HEK293 (cell line): Measurements from ENCODE around the gene FRRS1L.

ENCODE experiments used
- CTCF ChIA-PET: fragments of 350-600 bp; formaldehyde crosslinking; extraction: SDS; loops from one replicate; lab custom pipeline; 2021; ENCODE audit warnings: antibody characterized with exemption; lab: Yijun Ruan, JAX
- POLR2A ChIA-PET: fragments of 300-600 bp; formaldehyde crosslinking; extraction: SDS; loops from one replicate; lab custom pipeline; 2020; ENCODE audit warnings: antibody characterized with exemption, inconsistent platforms; lab: Yijun Ruan, JAX
- H3K27ac ChIP-seq: fragments of 200-500 bp; sonication (Bioruptor generic); 2 replicates; pipeline ENCODE4 v1.5.1; 2014; ENCODE audit warnings: low read depth, low read length, control low read depth, inconsistent platforms; ENCODE audit errors: extremely low read depth
- H3K36me3 ChIP-seq, 2 experiments: fragments of 200-500 bp in 1 of 2; sonication (Bioruptor generic) in 1 of 2; 1 replicate in 1 of 2; 2 replicates in 1 of 2; pipeline ENCODE4 v1.5.1; 2014 to 2017; ENCODE audit warnings: inconsistent platforms in 2 of 2, low read length in 2 of 2; ENCODE audit not compliant: control insufficient read depth in 2 of 2, insufficient read depth in 1 of 2
- H3K4me1 ChIP-seq: fragments of 200-500 bp; sonication (Bioruptor generic); 2 replicates; pipeline ENCODE4 v1.5.1; 2014; ENCODE audit warnings: mild to moderate bottlenecking, low read length, inconsistent platforms; ENCODE audit not compliant: control insufficient read depth, insufficient read depth
- H3K4me3 ChIP-seq: 2 replicates; pipeline ENCODE4 v1.5.1; 2011; ENCODE audit warnings: low read depth, mild to moderate bottlenecking, control low read depth, low read length, moderate library complexity
- H3K9me3 ChIP-seq: fragments of 200-500 bp; sonication (Bioruptor generic); 2 replicates; pipeline ENCODE4 v1.5.1; 2014; ENCODE audit warnings: low read depth, low read length, inconsistent platforms; ENCODE audit not compliant: control insufficient read depth, insufficient read depth
- BCL11B ChIP-seq: fragments of 450-650 bp; formaldehyde crosslinking; IDR thresholded peaks from 2 replicates; pipeline ENCODE4 v1.5.1; 2016; ENCODE audit warnings: low read depth, missing biosample characterization, missing genetic modification characterization
- EGR2 ChIP-seq: fragments of 450-650 bp; formaldehyde crosslinking; IDR thresholded peaks from 2 replicates; pipeline ENCODE4 v1.5.1; 2016; ENCODE audit warnings: low read depth, missing biosample characterization, missing genetic modification characterization
- IKZF3 ChIP-seq: fragments of 450-650 bp; IDR thresholded peaks from 2 replicates; pipeline ENCODE4 v1.5.0; 2018; ENCODE audit warnings: missing biosample characterization, mild to moderate bottlenecking, missing genetic modification characterization, moderate library complexity
- SP7 ChIP-seq: fragments of 450-650 bp; formaldehyde crosslinking; IDR thresholded peaks from 2 replicates; pipeline ENCODE4 v1.5.1; 2016; ENCODE audit warnings: missing biosample characterization, missing genetic modification characterization
- TRIM28 ChIP-seq: IDR thresholded peaks from 2 replicates; pipeline ENCODE4 v1.6.1; 2011; ENCODE audit warnings: low read length, control low read depth, borderline replicate concordance
- ZNF114 ChIP-seq: fragments of 450-650 bp; formaldehyde crosslinking; IDR thresholded peaks from 2 replicates; pipeline ENCODE4 v1.5.0; 2017; ENCODE audit warnings: missing biosample characterization, missing genetic modification characterization
- ZNF140 ChIP-seq: fragments of 450-650 bp; formaldehyde crosslinking; IDR thresholded peaks from 2 replicates; pipeline ENCODE4 v1.5.1; 2016; ENCODE audit warnings: missing biosample characterization, missing genetic modification characterization
- ZNF202 ChIP-seq: fragments of 450-650 bp; formaldehyde crosslinking; IDR thresholded peaks from 2 replicates; pipeline ENCODE4 v1.5.1; 2016; ENCODE audit warnings: missing biosample characterization, missing genetic modification characterization, borderline replicate concordance
- ZNF335 ChIP-seq: fragments of 450-650 bp; formaldehyde crosslinking; conservative IDR thresholded peaks from 2 replicates; pipeline ENCODE4 v1.5.1; 2016; ENCODE audit warnings: missing biosample characterization, missing genetic modification characterization
- ZNF510 ChIP-seq: fragments of 450-650 bp; formaldehyde crosslinking; IDR thresholded peaks from 2 replicates; pipeline ENCODE4 v1.5.1; 2018; ENCODE audit warnings: mild to moderate bottlenecking, missing genetic modification characterization, missing biosample characterization; ENCODE audit not compliant: insufficient replicate concordance
- ZNF549 ChIP-seq: fragments of 450-650 bp; IDR thresholded peaks from 2 replicates; pipeline ENCODE4 v1.5.1; 2018; ENCODE audit warnings: missing biosample characterization, missing genetic modification characterization, mild to moderate bottlenecking, inconsistent platforms, moderate library complexity
- ZNF555 ChIP-seq: fragments of 450-650 bp; formaldehyde crosslinking; conservative IDR thresholded peaks from 2 replicates; pipeline ENCODE4 v1.5.1; 2017; ENCODE audit warnings: missing biosample characterization, mild to moderate bottlenecking, missing genetic modification characterization, inconsistent platforms
- ZNF571 ChIP-seq: fragments of 450-650 bp; formaldehyde crosslinking; IDR thresholded peaks from 2 replicates; pipeline ENCODE4 v1.5.0; 2017; ENCODE audit warnings: missing biosample characterization, missing genetic modification characterization
- ZNF596 ChIP-seq: fragments of 450-650 bp; IDR thresholded peaks from 2 replicates; pipeline ENCODE4 v1.5.0; 2018; ENCODE audit warnings: missing biosample characterization, mild to moderate bottlenecking, missing genetic modification characterization, moderate library complexity
- ZNF629 ChIP-seq: fragments of 450-650 bp; formaldehyde crosslinking; IDR thresholded peaks from 2 replicates; pipeline ENCODE4 v1.5.1; 2017; ENCODE audit warnings: missing biosample characterization, missing genetic modification characterization
- ZNF654 ChIP-seq: fragments of 450-650 bp; formaldehyde crosslinking; IDR thresholded peaks from 2 replicates; pipeline ENCODE4 v1.5.1; 2016; ENCODE audit warnings: low read depth, missing biosample characterization, missing genetic modification characterization
- ZNF707 ChIP-seq: fragments of 450-650 bp; formaldehyde crosslinking; IDR thresholded peaks from 2 replicates; pipeline ENCODE4 v1.5.1; 2016; ENCODE audit warnings: missing biosample characterization, missing genetic modification characterization
- TF ChIP-seq, protein P1 (sequence below): fragments of 450-650 bp; formaldehyde crosslinking; IDR thresholded peaks from 2 replicates; pipeline ENCODE4 v1.5.1; 2016; ENCODE audit warnings: missing biosample characterization, missing genetic modification characterization
- TF ChIP-seq, protein P2 (sequence below): fragments of 450-650 bp; formaldehyde crosslinking; IDR thresholded peaks from 2 replicates; pipeline ENCODE4 v1.5.1; 2016; ENCODE audit warnings: missing biosample characterization, missing genetic modification characterization
- TF ChIP-seq, protein P3 (sequence below): fragments of 450-650 bp; formaldehyde crosslinking; IDR thresholded peaks from 2 replicates; pipeline ENCODE4 v1.5.1; 2016; ENCODE audit warnings: missing biosample characterization, missing genetic modification characterization

The FRRS1L gene

DNA sequence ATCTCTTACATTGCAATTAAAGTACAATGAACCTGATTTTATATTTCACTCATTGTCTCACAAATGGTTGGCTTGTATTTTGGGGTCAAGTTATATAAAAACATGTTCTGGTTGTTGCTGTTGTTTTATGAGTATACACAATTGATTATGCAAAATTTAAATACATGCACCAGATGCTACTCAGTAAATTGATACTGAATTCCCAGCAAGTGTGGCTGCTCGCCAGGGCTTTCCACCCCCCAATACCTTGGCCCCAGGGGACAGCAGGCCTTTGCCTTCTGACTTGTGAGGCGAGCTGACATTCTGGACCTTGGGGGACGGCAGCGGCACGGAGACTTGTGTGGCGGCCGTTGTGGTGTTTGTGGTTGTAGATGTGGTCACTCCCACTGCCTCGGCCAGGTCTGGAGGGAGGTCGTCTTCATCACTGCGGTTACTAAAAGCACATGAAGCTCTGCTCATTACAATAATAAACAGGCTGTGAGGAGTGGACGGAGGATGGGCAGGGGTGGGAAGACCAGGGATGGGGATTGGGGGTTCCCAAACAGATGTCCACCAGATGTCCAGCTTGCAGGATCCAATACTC lies 27.0 kb upstream of the FRRS1L start (continued):
- TF ChIP-seq IKZF3, result no peak
- no peak for TF ChIP-seq ZNF571 (tag by site-specific recombination)
- no peak for TF ChIP-seq ZNF707 (tag by site-specific recombination)
- no peak for TF ChIP-seq ZNF114 (tag by site-specific recombination)
- TF ChIP-seq, protein P1, sequence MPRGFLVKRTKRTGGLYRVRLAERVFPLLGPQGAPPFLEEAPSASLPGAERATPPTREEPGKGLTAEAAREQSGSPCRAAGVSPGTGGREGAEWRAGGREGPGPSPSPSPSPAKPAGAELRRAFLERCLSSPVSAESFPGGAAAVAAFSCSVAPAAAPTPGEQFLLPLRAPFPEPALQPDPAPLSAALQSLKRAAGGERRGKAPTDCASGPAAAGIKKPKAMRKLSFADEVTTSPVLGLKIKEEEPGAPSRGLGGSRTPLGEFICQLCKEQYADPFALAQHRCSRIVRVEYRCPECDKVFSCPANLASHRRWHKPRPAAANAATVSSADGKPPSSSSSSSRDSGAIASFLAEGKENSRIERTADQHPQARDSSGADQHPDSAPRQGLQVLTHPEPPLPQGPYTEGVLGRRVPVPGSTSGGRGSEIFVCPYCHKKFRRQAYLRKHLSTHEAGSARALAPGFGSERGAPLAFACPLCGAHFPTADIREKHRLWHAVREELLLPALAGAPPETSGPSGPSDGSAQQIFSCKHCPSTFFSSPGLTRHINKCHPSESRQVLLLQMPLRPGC (tag by site-specific recombination), result no peak
- TF ChIP-seq ZNF629, result no peak
- no peak for TF ChIP-seq ZNF202 (tag by site-specific recombination)

DNA sequence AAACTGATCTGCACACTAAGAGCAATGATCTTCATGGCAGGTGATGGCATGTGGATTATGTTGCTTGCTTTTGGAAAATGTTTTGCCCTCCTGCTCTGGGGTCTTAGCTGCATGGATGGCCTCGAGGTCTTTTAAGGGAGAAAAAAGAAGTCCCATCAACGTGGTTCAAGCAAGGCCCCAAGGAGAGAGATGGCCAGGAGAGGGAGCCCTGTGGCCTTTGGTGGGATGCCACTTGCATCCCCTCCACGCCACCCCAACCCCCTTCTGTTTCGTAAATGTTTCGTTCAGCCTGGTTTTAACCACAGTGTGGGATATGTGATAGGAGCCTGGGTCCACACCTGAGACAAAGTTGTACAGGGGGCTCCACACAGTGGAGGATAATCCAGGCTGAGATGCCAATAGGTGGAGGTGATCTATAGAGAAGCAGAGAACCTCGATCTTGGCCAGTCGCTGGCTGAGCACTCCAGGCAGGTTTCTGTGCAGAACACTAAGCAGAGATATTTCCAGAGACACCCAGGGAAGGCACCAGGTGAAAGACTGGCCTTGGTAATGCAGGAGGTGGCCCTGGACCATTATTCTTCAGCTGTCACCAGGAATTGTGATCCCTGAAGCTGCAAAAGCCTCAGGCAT lies 25.8 kb upstream of the FRRS1L start:
- ChIA-PET CTCF (interaction anchor here (0.6 to 3.7 kb wide), 11 partner anchors 9 to 935 kb away, joined by 3 to 25 read pairs (median 4); no protein-coding TSS in a partner anchor), POLR2A (no interaction called here)
- TF ChIP-seq ZNF654 (tag by site-specific recombination) (peak; percentile 38), ZNF549 (tag by site-specific recombination) (no peak), ZNF510 (no peak), BCL11B (tag by site-specific recombination) (no peak)
- Histone ChIP-seq H3K4me1 (no peaks in the 10 kb centered on the region), H3K4me3 (no peak overlapping the region), H3K27ac (no peak overlapping the region), H3K36me3 (no peaks in the 10 kb centered on the region), H3K9me3 (no peaks in the 10 kb centered on the region)

DNA sequence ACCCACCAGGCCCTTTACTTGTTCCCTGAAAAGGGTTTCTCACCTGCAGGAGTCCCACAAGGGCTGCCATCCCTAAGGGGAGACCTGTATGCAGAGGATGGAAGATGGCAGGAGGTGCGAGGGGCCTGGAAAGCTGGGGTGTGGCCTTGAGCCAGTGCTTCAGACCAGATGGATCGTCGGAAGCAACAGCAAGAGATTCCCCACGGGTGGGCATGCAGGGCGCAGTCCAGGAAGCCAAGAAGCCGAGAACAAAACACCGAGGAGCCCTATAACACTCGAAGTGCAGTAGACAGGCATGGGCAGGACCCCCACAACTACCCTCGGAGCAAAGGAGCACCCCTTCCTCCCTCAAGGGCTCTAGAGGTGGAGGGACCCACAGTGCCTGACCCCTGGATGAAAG lies 24.7 kb upstream of the FRRS1L start:
- ChIA-PET CTCF (interaction anchor here (0.6 to 1.4 kb wide), 3 partner anchors 14 to 247 kb away, joined by 3 to 5 read pairs (median 4); no protein-coding TSS in a partner anchor), POLR2A (no interaction called here)
- Histone ChIP-seq H3K9me3 (no peaks in the 10 kb centered on the region), H3K27ac (no peak overlapping the region), H3K36me3 (no peaks in the 10 kb centered on the region), H3K4me3 (no peak overlapping the region), H3K4me1 (no peaks in the 10 kb centered on the region)
- TF ChIP-seq, protein P2, sequence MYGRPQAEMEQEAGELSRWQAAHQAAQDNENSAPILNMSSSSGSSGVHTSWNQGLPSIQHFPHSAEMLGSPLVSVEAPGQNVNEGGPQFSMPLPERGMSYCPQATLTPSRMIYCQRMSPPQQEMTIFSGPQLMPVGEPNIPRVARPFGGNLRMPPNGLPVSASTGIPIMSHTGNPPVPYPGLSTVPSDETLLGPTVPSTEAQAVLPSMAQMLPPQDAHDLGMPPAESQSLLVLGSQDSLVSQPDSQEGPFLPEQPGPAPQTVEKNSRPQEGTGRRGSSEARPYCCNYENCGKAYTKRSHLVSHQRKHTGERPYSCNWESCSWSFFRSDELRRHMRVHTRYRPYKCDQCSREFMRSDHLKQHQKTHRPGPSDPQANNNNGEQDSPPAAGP (tag by site-specific recombination), result no peak
- TF ChIP-seq, protein P3, sequence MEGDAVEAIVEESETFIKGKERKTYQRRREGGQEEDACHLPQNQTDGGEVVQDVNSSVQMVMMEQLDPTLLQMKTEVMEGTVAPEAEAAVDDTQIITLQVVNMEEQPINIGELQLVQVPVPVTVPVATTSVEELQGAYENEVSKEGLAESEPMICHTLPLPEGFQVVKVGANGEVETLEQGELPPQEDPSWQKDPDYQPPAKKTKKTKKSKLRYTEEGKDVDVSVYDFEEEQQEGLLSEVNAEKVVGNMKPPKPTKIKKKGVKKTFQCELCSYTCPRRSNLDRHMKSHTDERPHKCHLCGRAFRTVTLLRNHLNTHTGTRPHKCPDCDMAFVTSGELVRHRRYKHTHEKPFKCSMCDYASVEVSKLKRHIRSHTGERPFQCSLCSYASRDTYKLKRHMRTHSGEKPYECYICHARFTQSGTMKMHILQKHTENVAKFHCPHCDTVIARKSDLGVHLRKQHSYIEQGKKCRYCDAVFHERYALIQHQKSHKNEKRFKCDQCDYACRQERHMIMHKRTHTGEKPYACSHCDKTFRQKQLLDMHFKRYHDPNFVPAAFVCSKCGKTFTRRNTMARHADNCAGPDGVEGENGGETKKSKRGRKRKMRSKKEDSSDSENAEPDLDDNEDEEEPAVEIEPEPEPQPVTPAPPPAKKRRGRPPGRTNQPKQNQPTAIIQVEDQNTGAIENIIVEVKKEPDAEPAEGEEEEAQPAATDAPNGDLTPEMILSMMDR (tag by site-specific recombination), result no peak
- TF ChIP-seq ZNF510, result no peak
- TF ChIP-seq ZNF596 (tag by site-specific recombination), result no peak
- no peak for TF ChIP-seq ZNF555 (tag by site-specific recombination)
- no peak for TF ChIP-seq TRIM28
- no peak for TF ChIP-seq ZNF140
- no peak for TF ChIP-seq EGR2 (tag by site-specific recombination)
- no peak for TF ChIP-seq ZNF335 (tag by site-specific recombination)
- no peak for TF ChIP-seq SP7 (tag by site-specific recombination)
